HG03097 (cell line): ENCODE data around the gene OR2T2.
A peak's percentile ranks its signal among the peaks of the same experiment; 100 is the strongest.
"Not testable (repeated sequence)": the region's sequence is repeated elsewhere in the genome, so short reads cannot be mapped to it uniquely, and the experiment has no call there.

Experiments
- ATAC-seq: cut with Tn5 transposase; IDR thresholded peaks from one replicate; pipeline ENCODE4 v1.9.1; 2021; ENCODE audit not compliant: unreplicated experiment, low FRiP score

OR2T2 gene

DNA sequence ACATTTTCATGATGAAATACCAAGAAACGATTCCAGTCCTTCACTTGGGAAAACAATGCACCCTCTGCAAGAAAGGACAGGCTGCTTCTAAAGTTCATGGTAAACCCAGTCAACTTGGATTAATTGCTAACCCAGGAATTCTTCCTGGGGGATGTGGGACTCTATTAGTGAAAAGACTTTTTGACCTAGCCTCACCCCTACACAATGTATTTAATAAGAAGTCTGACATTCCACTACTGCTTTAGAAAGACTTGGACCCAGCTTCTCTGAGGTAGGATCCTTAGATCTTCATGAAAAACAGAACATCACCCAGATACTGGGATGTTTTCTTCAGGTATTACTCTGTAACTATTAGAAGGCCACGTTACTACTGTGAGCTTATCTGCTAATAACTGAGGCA, at the start of gene OR2T2:
OR2T2 (plus strand) TSS at position 239 of the 400 bp plus-strand sequence. CDS start 7,161 bp downstream, outside the sequence.
- ATAC-seq: not testable (repeated sequence)

DNA sequence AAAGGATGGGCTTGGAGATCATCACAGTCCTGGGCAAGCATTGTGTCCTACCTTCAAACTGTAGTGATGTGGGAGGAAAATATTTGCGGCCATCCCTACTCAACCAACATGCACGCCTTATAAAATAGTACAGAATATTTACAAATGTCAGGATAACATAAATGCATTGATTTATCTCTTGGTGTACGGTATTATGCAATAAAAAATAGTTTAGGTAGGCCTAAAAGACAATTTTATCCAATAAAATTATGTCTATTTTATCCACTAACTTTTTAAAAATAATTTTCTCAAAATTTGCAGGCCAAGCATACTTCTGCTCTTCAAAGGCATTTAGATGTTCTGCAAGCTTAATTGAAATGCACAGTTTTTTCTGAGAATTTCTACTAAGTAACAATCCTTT, 42.7 kb upstream of the OR2T2 start, which contains the start of gene OR2T1:
OR2T1 (plus strand) TSS at position 301 of the 400 bp plus-strand sequence. CDS start 3,100 bp downstream, outside the sequence.
- no peak for ATAC-seq

- ATAC-seq: no peak
Observed at GRCh38 chr1:248404024-248404423, 41.4 kb upstream of the OR2T2 start.

DNA sequence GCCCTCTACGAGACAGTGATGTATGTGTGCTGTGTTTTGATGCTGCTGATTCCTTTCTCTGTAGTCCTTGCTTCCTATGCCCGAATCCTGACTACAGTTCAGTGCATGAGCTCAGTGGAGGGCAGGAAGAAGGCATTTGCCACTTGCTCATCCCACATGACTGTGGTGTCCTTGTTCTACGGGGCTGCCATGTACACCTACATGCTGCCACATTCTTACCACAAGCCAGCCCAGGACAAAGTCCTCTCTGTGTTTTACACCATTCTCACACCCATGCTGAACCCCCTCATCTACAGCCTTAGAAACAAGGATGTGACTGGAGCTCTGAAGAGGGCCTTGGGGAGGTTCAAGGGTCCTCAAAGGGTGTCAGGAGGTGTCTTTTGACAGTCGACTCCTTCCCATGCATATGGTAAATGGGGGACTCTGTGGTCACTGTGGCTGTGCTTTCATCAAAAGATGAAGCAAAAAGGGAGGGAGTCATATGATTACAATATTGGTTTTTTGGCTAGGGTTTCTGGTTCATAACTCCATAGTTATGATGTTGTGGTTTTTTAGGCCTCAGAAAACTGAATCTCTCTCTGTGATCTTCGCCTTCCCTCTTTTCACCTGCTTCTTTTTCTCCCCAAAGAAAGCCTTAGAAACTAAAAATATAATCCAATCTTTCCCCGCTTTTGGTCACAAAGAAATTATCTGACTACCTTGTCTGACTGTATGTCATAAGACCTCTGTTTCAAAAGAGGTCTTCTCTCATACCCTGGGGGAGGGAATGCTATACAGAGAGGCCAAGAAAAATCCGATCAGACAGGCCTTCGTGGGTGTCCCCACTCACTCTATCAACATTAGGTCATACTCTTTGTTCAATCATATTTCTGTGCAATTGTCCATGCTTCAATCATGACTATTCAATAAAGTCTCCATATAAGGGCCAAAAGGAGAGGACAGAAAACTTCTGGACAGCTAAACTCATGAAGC, 38.4 kb upstream of the OR2T2 start:
- ATAC-seq: no peak

DNA sequence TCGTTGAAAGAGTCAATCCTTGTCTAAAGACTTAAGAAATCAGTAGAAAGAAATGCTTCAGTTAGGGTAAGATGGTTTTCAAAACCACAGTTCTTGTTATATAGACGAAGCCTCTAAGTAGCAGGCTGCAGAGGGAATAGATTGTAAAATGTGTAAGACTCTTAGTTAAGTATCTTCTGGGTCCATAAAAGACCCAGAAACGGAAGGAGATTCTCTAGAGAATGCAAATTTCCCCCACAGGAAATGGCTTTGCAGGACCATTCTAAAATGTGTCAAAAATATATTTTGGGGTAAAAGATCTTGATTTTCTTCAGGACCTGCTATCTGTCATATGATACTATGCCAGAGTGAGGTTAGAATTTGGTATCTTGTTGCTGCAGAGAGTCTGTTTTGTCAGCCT, 29.2 kb upstream of the OR2T2 start:
- no peak for ATAC-seq

DNA sequence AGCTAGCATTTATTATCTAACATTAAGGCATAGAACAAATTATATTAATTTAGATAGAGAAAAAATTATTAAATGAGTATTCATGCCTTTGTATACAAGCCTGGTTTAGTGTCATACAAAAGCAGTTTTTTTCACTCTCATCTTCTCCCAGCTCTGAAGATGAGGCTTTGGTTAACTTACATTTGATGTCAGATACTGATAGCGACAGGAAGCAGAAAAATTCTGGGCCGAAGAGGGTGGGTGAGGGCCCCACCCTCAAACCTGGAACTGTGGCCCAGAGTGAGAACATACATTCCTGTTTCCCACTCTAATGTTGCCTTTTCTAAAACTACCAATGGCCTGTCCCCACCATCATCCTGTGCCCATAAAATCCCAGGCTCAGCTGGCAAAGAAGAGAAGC, 27.6 kb upstream of the OR2T2 start:
- no peak for ATAC-seq

- ATAC-seq: no peak
Observed at GRCh38 chr1:248421384-248421783, 24.1 kb upstream of the OR2T2 start.

- peak; percentile 40 for ATAC-seq
Observed at GRCh38 chr1:248427526-248428191, 17.8 kb upstream of the OR2T2 start.

DNA sequence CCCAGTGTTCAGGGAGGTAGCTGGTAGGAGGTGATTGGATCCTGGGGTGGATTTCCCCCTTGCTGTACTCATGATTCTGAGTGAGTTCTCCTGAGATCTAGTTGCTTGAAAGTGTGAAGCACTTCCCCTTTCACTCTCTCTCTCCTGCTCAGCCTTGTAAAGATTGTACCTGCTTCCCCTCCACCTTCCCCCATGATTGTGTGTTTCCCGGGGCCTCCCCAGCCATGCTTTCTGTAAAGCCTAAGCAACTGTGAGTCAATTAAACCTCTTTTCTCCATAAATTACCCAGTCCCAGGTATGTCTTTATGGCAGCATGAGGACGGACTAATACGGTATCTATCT, 17.3 kb upstream of the OR2T2 start:
- ATAC-seq: peak; percentile 95

DNA sequence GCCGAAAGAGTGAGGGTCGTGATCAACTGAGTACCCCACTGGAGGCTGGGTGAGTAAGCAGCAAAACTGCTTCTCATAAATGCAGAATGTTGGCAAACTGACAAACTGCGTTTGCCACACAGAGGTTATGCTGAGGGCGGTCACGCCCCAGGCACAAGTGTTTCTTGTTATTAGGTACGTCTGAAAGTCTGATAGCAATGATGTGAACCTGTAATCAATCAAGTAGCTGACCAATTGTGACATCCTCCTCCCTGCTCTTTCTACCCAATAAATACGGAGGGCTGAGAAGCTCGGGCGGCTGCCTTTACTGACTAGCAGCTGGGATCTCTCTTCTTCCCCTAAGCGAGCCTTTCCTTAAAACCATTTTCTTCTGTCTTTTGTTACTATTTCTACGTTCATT, 13.8 kb upstream of the OR2T2 start:
- not testable (repeated sequence) for ATAC-seq

DNA sequence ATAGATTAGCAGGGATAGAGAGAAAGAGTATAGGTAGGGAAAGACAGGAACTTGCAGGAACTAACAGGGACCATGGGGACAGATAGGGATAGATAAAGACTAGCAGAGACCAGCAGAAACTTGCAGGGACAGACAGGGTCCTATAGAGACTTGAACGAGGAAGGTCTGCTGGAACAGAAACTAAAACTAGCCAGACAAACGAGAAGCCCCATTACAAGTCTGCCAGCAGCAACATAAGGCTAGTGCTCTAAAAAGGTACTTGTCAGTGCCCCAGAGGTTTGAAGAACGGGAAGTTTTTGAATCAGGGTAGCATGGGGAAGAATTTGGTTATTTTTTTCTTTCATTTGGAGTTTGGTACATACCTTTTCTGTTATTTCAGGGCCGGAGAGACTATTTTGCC, 13.2 kb upstream of the OR2T2 start:
- not testable (repeated sequence) for ATAC-seq

- not testable (repeated sequence) for ATAC-seq
Observed at GRCh38 chr1:248433811-248434415, 11.5 kb upstream of the OR2T2 start.

GRCh38 chr1:248434913-248435312, 10.5 kb upstream of the OR2T2 start:
- ATAC-seq: not testable (repeated sequence)

DNA sequence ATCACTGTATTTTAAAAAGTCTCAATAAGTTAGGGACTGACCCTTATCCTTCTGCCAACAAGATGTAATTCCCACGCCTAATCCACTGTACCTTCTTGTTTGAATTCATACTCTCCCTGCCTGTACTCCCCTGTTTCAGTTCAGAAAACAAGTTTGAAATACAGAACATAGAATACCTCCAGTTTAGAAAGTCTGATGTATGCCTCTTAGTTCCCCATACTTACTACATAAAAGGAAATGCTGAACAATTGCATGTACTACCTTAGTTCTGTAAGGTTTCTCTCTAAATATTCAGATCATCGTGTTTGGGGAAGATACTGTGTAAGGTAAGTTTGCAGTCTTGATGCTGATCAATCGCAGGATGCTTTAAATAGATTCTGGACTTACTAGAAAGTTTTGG, 9.1 kb upstream of the OR2T2 start:
- not testable (repeated sequence) for ATAC-seq

GRCh38 chr1:248438668-248439067, 6.8 kb upstream of the OR2T2 start:
- not testable (repeated sequence) for ATAC-seq

DNA sequence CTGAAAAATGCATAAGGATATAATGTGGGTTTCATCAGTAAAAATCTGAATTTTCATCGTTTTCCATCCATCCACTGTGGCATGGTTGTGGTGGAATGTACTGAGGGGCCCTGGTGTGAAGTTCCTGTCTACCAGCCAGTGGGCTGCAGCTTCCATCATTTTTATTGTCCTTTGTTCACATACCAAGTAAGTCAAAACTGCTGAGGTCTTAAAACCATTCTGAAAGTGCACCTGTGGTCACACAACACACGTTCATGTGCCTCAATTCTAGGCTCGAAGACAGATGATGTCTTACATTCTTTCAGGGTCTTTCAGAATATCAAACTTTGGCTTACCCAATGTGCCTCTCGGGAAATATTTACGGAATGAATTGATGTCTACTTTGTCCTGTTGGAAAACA, 6.2 kb upstream of the OR2T2 start:
- not testable (repeated sequence) for ATAC-seq

- ATAC-seq: not testable (repeated sequence)
Observed at GRCh38 chr1:248442500-248443277, 2.7 kb upstream of the OR2T2 start.

GRCh38 chr1:248444603-248445002, 834 bp upstream of the OR2T2 start:
- ATAC-seq: not testable (repeated sequence)

- peak; percentile 49 for ATAC-seq
Observed at GRCh38 chr1:248448409-248449074, 3.1 kb downstream of the OR2T2 start.
